Rectal smooth muscle tissue (tissue), 1 donor: ENCODE measurements around the gene BEGAIN.
"Not testable (repeated sequence)": the region's sequence is repeated elsewhere in the genome, so short reads cannot be mapped to it uniquely, and the experiment has no call there.

Experiments used
- H3K27ac ChIP-seq: one replicate; pipeline ENCODE4 v1.7.0; 2013; ENCODE audit warnings: low read depth, low read length, inconsistent platforms
- H3K27me3 ChIP-seq: one replicate; pipeline ENCODE4 v1.7.0; 2013; ENCODE audit warnings: low read length; ENCODE audit not compliant: control insufficient read depth, insufficient read depth
- H3K36me3 ChIP-seq: one replicate; pipeline ENCODE4 v1.7.0; 2013; ENCODE audit warnings: low read length; ENCODE audit not compliant: control insufficient read depth, insufficient read depth
- H3K4me1 ChIP-seq: one replicate; pipeline ENCODE4 v1.7.0; 2013; ENCODE audit warnings: low read length; ENCODE audit not compliant: control insufficient read depth, insufficient read depth
- H3K4me3 ChIP-seq: one replicate; pipeline ENCODE4 v1.7.0; 2013; ENCODE audit warnings: low read length
- H3K9ac ChIP-seq: one replicate; pipeline ENCODE4 v1.7.0; 2013; ENCODE audit warnings: low read length

BEGAIN gene

DNA sequence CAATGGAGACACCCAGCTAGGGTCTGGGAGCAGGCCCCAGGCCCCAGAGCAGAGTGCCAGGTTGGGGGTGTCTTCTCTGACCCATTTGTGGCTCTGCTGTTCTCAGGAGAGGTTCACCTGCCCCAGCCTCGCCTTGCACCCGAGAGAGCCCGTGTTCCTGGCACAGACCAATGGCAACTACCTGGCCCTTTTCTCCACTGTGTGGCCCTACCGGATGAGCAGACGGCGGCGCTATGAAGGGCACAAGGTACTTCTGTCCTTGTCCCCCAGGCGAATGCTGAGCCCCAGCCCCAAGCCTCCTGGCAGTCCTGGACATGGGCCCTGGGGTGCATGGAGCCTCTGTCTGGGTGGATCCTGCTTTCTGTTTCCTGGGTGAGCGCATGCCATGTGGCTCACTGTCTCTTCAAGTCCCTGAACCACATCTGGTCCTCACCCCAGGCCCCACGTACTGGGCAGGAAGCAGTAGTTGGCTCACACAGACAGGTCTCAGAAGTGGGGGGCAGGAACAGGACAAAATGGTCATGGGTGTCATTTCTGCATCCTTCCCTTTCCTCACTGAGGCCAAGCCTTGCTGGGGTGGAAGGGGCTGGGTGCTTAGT, 58.2 kb downstream of the BEGAIN start:
- no peak overlapping the region for H3K27ac ChIP-seq
- H3K4me1 ChIP-seq = peaks cover 4% of the 10 kb centered on the region
- H3K4me3 ChIP-seq = no peak overlapping the region
- H3K9ac ChIP-seq = no peak overlapping the region
- no peaks in the 10 kb centered on the region for H3K27me3 ChIP-seq
- H3K36me3 ChIP-seq = peaks cover 5% of the 10 kb centered on the region

DNA sequence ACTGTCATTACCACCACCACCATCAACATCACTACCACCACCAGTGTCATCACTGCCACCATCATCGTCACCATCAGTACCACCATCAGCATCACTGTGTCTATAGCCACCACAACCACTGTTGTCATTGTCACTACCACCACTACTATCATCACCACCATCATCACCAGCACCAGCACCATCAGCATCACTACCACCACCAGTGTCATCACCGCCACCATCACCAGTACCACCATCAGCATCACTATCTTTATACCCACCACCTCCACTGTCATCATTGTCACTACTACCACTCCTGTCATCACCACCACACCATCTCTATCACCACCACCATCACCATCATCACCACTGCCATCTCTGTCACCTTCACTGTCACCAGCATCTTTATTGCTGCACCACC, 60.6 kb downstream of the BEGAIN start:
- H3K9ac ChIP-seq = no peak overlapping the region
- no peaks in the 10 kb centered on the region for H3K4me1 ChIP-seq
- no peaks in the 10 kb centered on the region for H3K27me3 ChIP-seq
- peaks cover 5% of the 10 kb centered on the region for H3K36me3 ChIP-seq
- H3K4me3 ChIP-seq = no peak overlapping the region
- H3K27ac ChIP-seq = no peak overlapping the region

DNA sequence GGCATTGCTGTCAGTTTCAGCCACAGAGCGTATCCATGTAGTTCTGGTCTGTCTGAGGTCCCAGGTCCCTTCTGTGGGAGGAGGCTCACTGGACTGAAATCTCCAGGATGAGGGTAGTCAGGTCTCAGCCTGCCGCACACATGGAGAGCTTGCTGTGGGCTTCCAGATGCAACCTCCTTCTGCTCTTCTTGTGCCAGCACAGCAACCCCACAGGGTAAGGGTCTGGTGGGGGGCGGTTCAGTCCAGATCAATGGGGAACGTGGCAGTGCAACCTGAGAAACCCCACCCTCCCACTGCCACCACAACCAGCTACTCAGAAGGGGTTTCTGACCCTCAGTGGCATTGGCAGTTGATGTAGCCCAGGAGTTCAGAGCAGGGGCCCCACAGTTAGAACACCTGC, 61.2 kb downstream of the BEGAIN start:
- H3K9ac ChIP-seq = no peak overlapping the region
- H3K4me3 ChIP-seq = no peak overlapping the region
- H3K27ac ChIP-seq = no peak overlapping the region
- H3K36me3 ChIP-seq = peaks cover 5% of the 10 kb centered on the region
- no peaks in the 10 kb centered on the region for H3K4me1 ChIP-seq
- no peaks in the 10 kb centered on the region for H3K27me3 ChIP-seq

DNA sequence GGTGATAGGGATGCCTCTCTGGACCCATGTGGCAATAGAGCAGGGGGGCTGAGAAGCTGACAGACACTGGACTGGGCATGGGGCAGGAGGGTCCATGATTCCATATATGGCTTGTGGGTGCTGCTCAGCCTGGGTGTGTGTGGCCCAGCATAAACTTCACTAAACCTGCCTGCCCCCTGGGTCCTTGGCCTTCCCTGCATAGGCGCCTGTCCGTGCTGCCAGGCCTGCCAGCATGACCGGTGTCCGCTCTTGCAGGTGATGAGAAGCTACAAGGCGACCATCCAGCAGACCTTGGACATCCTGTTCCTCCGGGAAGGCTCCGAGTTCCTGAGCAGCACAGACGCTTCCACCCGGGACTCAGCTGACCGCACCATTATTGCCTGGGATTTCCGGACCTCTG, 61.6 kb downstream of the BEGAIN start:
- H3K4me3 ChIP-seq = no peak overlapping the region
- H3K36me3 ChIP-seq = peaks cover 5% of the 10 kb centered on the region
- H3K27me3 ChIP-seq = no peaks in the 10 kb centered on the region
- H3K4me1 ChIP-seq = no peaks in the 10 kb centered on the region
- H3K27ac ChIP-seq = no peak overlapping the region
- no peak overlapping the region for H3K9ac ChIP-seq

DNA sequence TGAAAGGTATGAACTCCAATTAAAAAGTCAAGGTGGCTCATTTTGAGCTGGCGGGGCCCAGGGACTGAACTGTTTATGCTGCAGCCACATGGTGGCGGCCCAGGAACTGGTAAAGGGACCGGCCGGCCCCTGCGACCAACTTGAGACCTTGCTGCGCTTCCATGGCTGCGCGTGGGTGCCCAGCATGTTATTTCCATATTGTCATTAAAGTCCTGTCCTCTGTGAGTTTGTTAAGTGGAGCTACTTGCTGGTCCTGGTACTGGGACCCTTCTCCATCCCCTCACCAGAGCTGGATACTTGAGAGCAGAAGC, 62.3 kb downstream of the BEGAIN start:
- no peaks in the 10 kb centered on the region for H3K27me3 ChIP-seq

DNA sequence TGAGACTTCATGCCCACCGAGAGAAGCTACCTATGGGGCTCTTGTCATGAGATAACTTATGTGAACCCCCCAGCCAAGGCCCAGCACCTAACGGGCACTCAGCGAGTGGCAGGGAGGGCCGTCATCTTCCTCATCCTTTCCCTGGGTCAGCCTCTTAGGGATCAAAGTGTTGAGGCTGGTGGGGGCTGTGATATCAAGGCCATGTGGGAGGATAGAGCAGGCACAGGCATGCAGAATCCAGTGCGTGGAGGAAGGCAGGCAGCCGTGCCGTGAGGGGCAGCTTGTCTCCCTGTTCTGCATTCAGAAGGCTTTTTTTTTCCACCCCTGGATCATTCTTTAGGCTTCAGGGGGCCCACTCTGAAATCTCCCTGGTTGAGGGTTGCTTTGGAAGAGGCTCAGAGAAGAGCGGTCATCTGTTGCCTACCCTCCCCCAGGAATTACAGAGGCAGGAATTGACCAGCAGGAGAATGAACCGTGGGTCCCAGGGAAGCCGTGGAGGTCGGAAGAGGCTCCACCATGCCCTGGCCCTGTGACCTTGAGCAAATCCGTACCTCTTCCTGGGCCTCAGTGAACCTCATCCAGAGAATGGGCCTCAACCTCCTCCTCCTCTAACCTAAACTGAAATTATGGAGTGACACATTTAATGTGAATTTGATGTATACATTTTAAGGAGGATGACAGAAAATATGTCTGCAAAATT, 62.8 kb downstream of the BEGAIN start:
- H3K4me3 ChIP-seq = no peak overlapping the region
- H3K4me1 ChIP-seq = no peaks in the 10 kb centered on the region
- no peak overlapping the region for H3K27ac ChIP-seq
- H3K9ac ChIP-seq = no peak overlapping the region
- H3K36me3 ChIP-seq = peaks cover 5% of the 10 kb centered on the region
- H3K27me3 ChIP-seq = no peaks in the 10 kb centered on the region

More for the DNA sequence above, 62.3 kb downstream of the BEGAIN start:
- no peak overlapping the region for H3K27ac ChIP-seq
- no peak overlapping the region for H3K9ac ChIP-seq
- no peak overlapping the region for H3K4me3 ChIP-seq
- H3K4me1 ChIP-seq = no peaks in the 10 kb centered on the region
- peaks cover 5% of the 10 kb centered on the region for H3K36me3 ChIP-seq

DNA sequence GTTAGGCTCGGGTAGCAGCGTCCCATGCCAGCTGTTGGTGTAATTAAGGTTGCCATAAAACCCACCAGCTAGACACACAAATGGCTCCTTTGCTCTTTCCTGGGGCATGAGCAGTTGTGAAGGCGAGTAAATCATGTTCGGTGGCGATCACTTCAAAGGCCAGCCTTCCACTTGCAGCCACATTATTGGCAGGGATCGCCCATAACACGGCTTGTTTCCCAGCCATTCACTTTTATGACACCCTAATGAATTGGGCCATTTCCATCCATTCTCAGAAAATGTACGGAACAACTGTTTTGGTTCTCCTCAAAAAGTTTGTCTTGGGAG, 63.4 kb downstream of the BEGAIN start:
- H3K4me3 ChIP-seq = no peak overlapping the region
- H3K4me1 ChIP-seq = no peaks in the 10 kb centered on the region
- no peaks in the 10 kb centered on the region for H3K27me3 ChIP-seq
- H3K27ac ChIP-seq = no peak overlapping the region
- H3K9ac ChIP-seq = no peak overlapping the region
- peaks cover 5% of the 10 kb centered on the region for H3K36me3 ChIP-seq

DNA sequence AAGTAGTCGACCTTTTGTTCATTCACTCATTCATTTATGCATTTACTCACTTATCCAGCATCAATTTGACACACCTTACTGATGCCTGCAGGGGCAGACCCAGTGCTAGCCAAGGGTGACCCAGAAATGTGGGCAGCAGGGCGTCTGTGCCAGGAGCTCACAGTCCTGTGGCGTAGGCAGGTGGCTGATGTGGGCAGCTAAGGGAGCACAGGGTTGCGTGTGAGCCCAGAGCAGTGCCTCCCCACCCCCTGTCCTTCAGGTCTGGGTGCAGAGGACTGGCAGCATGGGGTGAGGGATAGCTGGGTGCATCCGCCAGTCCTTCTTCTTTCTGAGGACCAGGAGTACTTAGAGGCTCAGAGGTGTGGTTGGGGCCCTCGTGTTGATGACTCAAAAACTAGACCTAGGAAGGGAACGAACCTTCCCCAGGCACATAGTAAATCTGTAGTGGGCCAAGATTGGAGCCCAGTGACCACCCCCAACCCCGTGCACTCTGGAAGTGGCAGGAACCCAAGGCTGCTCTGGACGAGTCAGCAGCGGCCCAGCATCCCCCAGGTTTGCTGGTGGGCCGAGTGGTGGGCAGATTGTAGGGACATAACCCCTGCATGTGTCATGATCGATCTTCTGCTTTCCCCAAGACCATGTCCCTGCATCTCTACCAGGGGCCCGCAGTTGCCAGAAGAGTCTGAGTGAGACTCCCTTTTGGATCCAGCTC, 63.9 kb downstream of the BEGAIN start:
- Histone ChIP-seq H3K27ac (no peak overlapping the region), H3K4me3 (no peak overlapping the region)

DNA sequence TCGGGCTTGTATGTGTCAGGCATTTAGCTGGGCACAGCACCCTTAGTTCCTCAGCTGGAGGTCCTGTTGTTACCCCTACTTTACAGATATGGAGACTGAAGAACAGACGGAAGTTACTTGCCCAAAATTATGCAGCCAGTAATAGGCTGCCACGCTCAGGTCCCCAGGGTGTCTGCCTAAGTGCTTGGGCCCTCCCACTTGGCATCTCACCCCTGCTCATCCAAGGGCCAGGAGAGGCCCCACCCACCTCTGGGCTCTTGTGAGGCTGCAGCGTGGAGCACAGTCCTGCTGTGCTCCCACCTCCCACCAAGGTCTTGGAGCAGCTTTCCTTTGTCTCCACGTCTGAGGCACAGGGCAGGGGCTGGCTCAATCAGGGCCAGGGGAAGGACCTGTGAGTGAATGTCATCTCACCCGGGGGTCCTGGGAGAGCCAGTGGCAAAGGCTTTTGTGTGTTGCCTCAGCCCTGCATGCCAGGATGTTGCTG, 64.6 kb downstream of the BEGAIN start:
- Histone ChIP-seq H3K4me1 (no peaks in the 10 kb centered on the region), H3K27me3 (no peaks in the 10 kb centered on the region), H3K27ac (no peak overlapping the region), H3K9ac (no peak overlapping the region), H3K4me3 (no peak overlapping the region), H3K36me3 (peaks cover 5% of the 10 kb centered on the region)

More for the DNA sequence above, 63.9 kb downstream of the BEGAIN start:
- H3K9ac ChIP-seq = no peak overlapping the region
- no peaks in the 10 kb centered on the region for H3K27me3 ChIP-seq
- H3K36me3 ChIP-seq = peaks cover 5% of the 10 kb centered on the region
- no peaks in the 10 kb centered on the region for H3K4me1 ChIP-seq

DNA sequence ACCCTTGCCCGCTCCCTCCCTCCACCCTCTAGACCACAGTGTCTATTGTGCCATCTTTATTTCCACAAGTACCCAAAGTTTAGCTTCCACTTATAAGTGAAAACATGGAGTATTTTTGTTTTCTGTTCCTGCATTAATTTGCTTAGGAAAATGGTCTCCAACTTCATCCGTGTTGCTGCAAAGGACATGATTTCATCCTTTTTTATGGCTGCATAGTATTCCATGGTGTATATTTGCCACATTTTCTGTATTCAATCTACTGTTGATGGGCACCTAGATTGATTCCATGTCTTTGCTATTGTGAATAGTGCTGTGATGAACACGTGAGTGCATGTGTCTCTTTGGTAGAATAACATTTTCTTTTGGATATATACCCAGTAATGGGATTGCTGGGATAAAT, 81.2 kb downstream of the BEGAIN start:
- not testable (repeated sequence) for H3K27ac ChIP-seq, H3K4me3 ChIP-seq, H3K9ac ChIP-seq, H3K36me3 ChIP-seq, H3K27me3 ChIP-seq, H3K4me1 ChIP-seq

DNA sequence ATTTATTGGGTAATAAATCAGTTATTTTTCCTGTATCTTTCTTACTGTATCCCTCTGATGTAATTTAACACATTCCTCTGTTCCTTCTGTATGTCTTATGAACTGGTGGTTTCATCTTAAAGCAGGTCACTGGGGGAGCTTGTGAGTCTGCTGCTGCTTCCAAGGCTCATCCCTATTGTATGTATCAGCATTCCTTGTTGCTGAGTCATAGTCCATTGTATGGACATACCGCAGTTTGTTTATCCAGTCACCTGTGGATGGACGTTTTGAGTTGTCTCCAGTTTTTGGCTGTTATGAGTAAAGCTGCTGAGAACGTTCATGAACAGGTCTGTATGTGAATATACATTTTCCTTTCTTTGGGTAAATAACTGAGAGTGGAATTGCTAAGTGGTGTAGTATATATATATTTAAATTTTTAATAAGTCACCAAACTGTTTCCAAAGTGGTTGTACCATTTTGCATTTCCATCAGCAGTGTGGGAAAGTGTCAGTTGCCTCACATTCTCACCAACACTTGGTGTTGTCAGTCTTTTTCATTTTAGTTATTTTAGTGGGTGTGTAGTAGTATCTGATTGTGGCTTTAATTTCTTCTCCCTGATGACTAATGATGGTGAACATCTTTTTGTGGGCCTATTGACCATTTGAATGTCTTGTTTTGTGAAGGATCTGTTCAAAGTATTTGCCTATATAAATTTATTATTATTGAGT, 82.7 kb downstream of the BEGAIN start:
- H3K9ac ChIP-seq = no peak overlapping the region
- H3K36me3 ChIP-seq = no peaks in the 10 kb centered on the region
- no peak overlapping the region for H3K27ac ChIP-seq
- H3K4me1 ChIP-seq = no peaks in the 10 kb centered on the region
- H3K4me3 ChIP-seq = no peak overlapping the region
- no peaks in the 10 kb centered on the region for H3K27me3 ChIP-seq

DNA sequence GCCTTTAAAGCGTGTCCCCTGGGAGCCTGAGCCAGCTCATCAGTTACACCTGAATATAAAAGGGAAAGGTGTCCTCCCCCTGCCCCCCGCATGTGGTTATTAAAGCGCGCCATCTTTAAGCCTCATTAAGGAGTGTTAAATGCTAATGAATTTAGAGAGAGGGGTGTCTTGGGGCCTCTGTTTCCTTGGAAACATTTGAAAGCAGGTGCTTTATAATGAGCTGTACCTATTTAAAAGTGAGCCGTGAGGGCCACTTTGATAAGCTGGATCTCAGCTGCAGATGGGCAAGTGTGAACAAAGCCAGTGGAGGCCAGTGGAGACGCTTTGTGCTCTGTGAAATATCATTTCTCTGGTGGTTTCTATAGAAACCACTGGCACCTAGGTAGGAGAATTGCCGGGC, 84.0 kb downstream of the BEGAIN start:
- no peaks in the 10 kb centered on the region for H3K27me3 ChIP-seq
- H3K4me3 ChIP-seq = no peak overlapping the region
- H3K36me3 ChIP-seq = no peaks in the 10 kb centered on the region
- no peak overlapping the region for H3K9ac ChIP-seq
- no peaks in the 10 kb centered on the region for H3K4me1 ChIP-seq
- H3K27ac ChIP-seq = no peak overlapping the region
